Measurements from ENCODE around the gene STK36. TPM values are rescaled to one million over a fixed set of nuclear protein-coding genes. Genes with fewer than 3 reads are reported as not detected.
A peak's percentile ranks its signal among the peaks of the same experiment; 100 is the strongest.

STK36 gene
- polyA plus RNA-seq (2012; ENCODE audit: insufficient read length, low read depth) = 10.9 TPM

- TF ChIP-seq POLR2AphosphoS5 (IDR thresholded peaks at IDR 0.05; ENCODE audit: low read depth, low read length) (peak; percentile 90), REST (IDR thresholded peaks at IDR 0.05; ENCODE audit: insufficient read depth in 1 of 2, low read depth in 2 of 2, low read length in 2 of 2) (peak in 1 of 2 experiments; percentile 40; a peak in 1 of 4 replicates), SIN3A (IDR thresholded peaks at IDR 0.05; ENCODE audit: borderline replicate concordance, insufficient read depth, low read length) (peak; percentile 66; the same call in 1 of the 2 replicates), FOXP2 (optimal IDR thresholded peaks at IDR 0.05; ENCODE audit: borderline replicate concordance, extremely low read depth, extremely low read length, insufficient read depth) (no peak), TAF1 (IDR thresholded peaks at IDR 0.05; ENCODE audit: borderline replicate concordance, insufficient read depth, low read length) (peak; percentile 65; the same call in 1 of the 2 replicates)
Measured at GRCh38 chr2:218671654-218672566, at the start of gene STK36, which contains the start of gene RNF25. STK36 (plus strand) TSS chr2:218672086; CDS start chr2:218672830, 744 bp downstream. RNF25 (minus strand) TSS chr2:218672002; CDS start chr2:218671970, 32 bp downstream.

- TF ChIP-seq FOXP2 (optimal IDR thresholded peaks at IDR 0.05; ENCODE audit: borderline replicate concordance, extremely low read depth, extremely low read length, insufficient read depth) = no peak
Measured at GRCh38 chr2:218622606-218623365, 49.1 kb upstream of the STK36 start.

GRCh38 chr2:218623366-218623705, 48.5 kb upstream of the STK36 start:
- TF ChIP-seq FOXP2 (optimal IDR thresholded peaks at IDR 0.05; ENCODE audit: borderline replicate concordance, extremely low read depth, extremely low read length, insufficient read depth) (no peak), REST (IDR thresholded peaks at IDR 0.05; ENCODE audit: insufficient read depth in 1 of 2, low read depth in 2 of 2, low read length in 2 of 2) (no peak), POLR2AphosphoS5 (IDR thresholded peaks at IDR 0.05; ENCODE audit: low read depth, low read length) (no peak), TAF1 (IDR thresholded peaks at IDR 0.05; ENCODE audit: borderline replicate concordance, insufficient read depth, low read length) (no peak), SIN3A (IDR thresholded peaks at IDR 0.05; ENCODE audit: borderline replicate concordance, insufficient read depth, low read length) (no peak)

GRCh38 chr2:218626369-218626768, 45.5 kb upstream of the STK36 start:
- TF ChIP-seq SIN3A (IDR thresholded peaks at IDR 0.05; ENCODE audit: borderline replicate concordance, insufficient read depth, low read length) (no peak), REST (IDR thresholded peaks at IDR 0.05; ENCODE audit: insufficient read depth in 1 of 2, low read depth in 2 of 2, low read length in 2 of 2) (no peak), POLR2AphosphoS5 (IDR thresholded peaks at IDR 0.05; ENCODE audit: low read depth, low read length) (no peak), FOXP2 (optimal IDR thresholded peaks at IDR 0.05; ENCODE audit: borderline replicate concordance, extremely low read depth, extremely low read length, insufficient read depth) (no peak), TAF1 (IDR thresholded peaks at IDR 0.05; ENCODE audit: borderline replicate concordance, insufficient read depth, low read length) (no peak)

- TF ChIP-seq TAF1 (IDR thresholded peaks at IDR 0.05; ENCODE audit: borderline replicate concordance, insufficient read depth, low read length) = no peak
- no peak for TF ChIP-seq FOXP2 (optimal IDR thresholded peaks at IDR 0.05; ENCODE audit: borderline replicate concordance, extremely low read depth, extremely low read length, insufficient read depth)
- TF ChIP-seq POLR2AphosphoS5 (IDR thresholded peaks at IDR 0.05; ENCODE audit: low read depth, low read length) = no peak
- TF ChIP-seq REST (IDR thresholded peaks at IDR 0.05; ENCODE audit: insufficient read depth in 1 of 2, low read depth in 2 of 2, low read length in 2 of 2) = no peak
- TF ChIP-seq SIN3A (IDR thresholded peaks at IDR 0.05; ENCODE audit: borderline replicate concordance, insufficient read depth, low read length) = no peak
Measured at GRCh38 chr2:218627939-218628338, 43.9 kb upstream of the STK36 start.

Measured in PFSK-1 (cell line).